H9 (cell line): Measurements from ENCODE around the gene WDR6. TPM values are rescaled to one million over a fixed set of nuclear protein-coding genes. Genes with fewer than 3 reads are reported as not detected.

Experiments
- DNase-seq: peaks from one replicate; pipeline ENCODE4 v3.0.0-alpha.2; 2017
- H2AFZ ChIP-seq: one replicate; pipeline ENCODE4 v1.6.1; 2013; ENCODE audit warnings: mild to moderate bottlenecking, low read length, control low read depth, moderate library complexity
- H2AK5ac ChIP-seq: 2 replicates; pipeline ENCODE4 v1.6.1; 2013; ENCODE audit warnings: low read length, control low read depth, mixed read lengths; ENCODE audit not compliant: insufficient read length
- H2BK120ac ChIP-seq: one replicate; pipeline ENCODE4 v1.6.1; 2013; ENCODE audit warnings: low read depth, mild to moderate bottlenecking, low read length, control low read depth, inconsistent platforms; ENCODE audit not compliant: poor library complexity, severe bottlenecking
- H2BK12ac ChIP-seq: 2 replicates; pipeline ENCODE4 v1.6.1; 2013; ENCODE audit warnings: low read length, control low read depth, mixed read lengths, low read depth; ENCODE audit not compliant: insufficient read length
- H2BK15ac ChIP-seq: 2 replicates; pipeline ENCODE4 v1.6.1; 2013; ENCODE audit warnings: low read depth, low read length, control low read depth
- H2BK20ac ChIP-seq: one replicate; pipeline ENCODE4 v1.6.1; 2013; ENCODE audit warnings: low read depth, mild to moderate bottlenecking, low read length, control low read depth, inconsistent platforms; ENCODE audit not compliant: poor library complexity, severe bottlenecking
- H2BK5ac ChIP-seq: 2 replicates; pipeline ENCODE4 v1.6.1; 2013; ENCODE audit warnings: low read length, control low read depth, mixed read lengths; ENCODE audit not compliant: insufficient read length
- H3K14ac ChIP-seq: 2 replicates; pipeline ENCODE4 v1.6.1; 2013; ENCODE audit warnings: low read length, control low read depth; ENCODE audit not compliant: insufficient read depth
- H3K18ac ChIP-seq: 2 replicates; pipeline ENCODE4 v1.6.1; 2013; ENCODE audit warnings: low read depth, mild to moderate bottlenecking, mixed read lengths, low read length, control low read depth; ENCODE audit not compliant: insufficient read length
- H3K23ac ChIP-seq: 2 replicates; pipeline ENCODE4 v1.6.1; 2013; ENCODE audit warnings: low read length, control low read depth, mixed read lengths, low read depth; ENCODE audit not compliant: insufficient read length
- H3K23me2 ChIP-seq: 2 replicates; pipeline ENCODE4 v1.6.1; 2013; ENCODE audit warnings: low read depth, mild to moderate bottlenecking, mixed read lengths, low read length, control low read depth; ENCODE audit not compliant: insufficient read length, poor library complexity, severe bottlenecking
- H3K27ac ChIP-seq: 2 replicates; pipeline ENCODE4 v1.5.1; 2013; ENCODE audit warnings: low read length, control low read depth, mixed read lengths, low read depth; ENCODE audit not compliant: insufficient read length
- H3K27me3 ChIP-seq: 2 replicates; pipeline ENCODE4 v1.6.1; 2013; ENCODE audit warnings: low read length, control low read depth, inconsistent platforms; ENCODE audit not compliant: insufficient read depth
- H3K4ac ChIP-seq: 2 replicates; pipeline ENCODE4 v1.6.1; 2013; ENCODE audit warnings: low read depth, mild to moderate bottlenecking, control low read depth, inconsistent platforms, low read length, moderate library complexity
- H3K4me1 ChIP-seq: 2 replicates; pipeline ENCODE4 v1.6.1; 2013; ENCODE audit warnings: low read length, control low read depth, inconsistent platforms; ENCODE audit not compliant: insufficient read depth
- H3K4me2 ChIP-seq: 2 replicates; pipeline ENCODE4 v1.6.1; 2013; ENCODE audit warnings: low read length, control low read depth, mixed read lengths; ENCODE audit not compliant: insufficient read length, insufficient read depth
- H3K56ac ChIP-seq: 2 replicates; pipeline ENCODE4 v1.6.1; 2013; ENCODE audit warnings: low read depth, mild to moderate bottlenecking, mixed read lengths, low read length, control low read depth; ENCODE audit not compliant: insufficient read length
- H3K79me1 ChIP-seq: 2 replicates; pipeline ENCODE4 v1.6.1; 2013; ENCODE audit warnings: low read depth, mild to moderate bottlenecking, moderate library complexity, low read length, control low read depth, inconsistent platforms; ENCODE audit not compliant: insufficient read depth, poor library complexity, severe bottlenecking
- H3K79me2 ChIP-seq: 2 replicates; pipeline ENCODE4 v1.6.1; 2013; ENCODE audit warnings: low read length, control low read depth, inconsistent platforms; ENCODE audit not compliant: insufficient read depth
- H3K9ac ChIP-seq: 2 replicates; pipeline ENCODE4 v1.6.1; 2013; ENCODE audit warnings: low read length, control low read depth, mixed read lengths; ENCODE audit not compliant: insufficient read length; ENCODE audit errors: extremely low read depth
- H3K9me3 ChIP-seq: one replicate; pipeline ENCODE4 v1.6.1; 2013; ENCODE audit warnings: low read depth, low read length, inconsistent platforms; ENCODE audit not compliant: control insufficient read depth
- H3T11ph ChIP-seq: one replicate; pipeline ENCODE4 v1.6.1; 2013; ENCODE audit warnings: mild to moderate bottlenecking, low read length, control low read depth, inconsistent platforms
- H4K20me1 ChIP-seq: one replicate; pipeline ENCODE4 v1.6.1; 2013; ENCODE audit not compliant: control insufficient read depth, insufficient read length, insufficient read depth
- H4K5ac ChIP-seq: 2 replicates; pipeline ENCODE4 v1.6.1; 2013; ENCODE audit warnings: low read depth, mild to moderate bottlenecking, mixed read lengths, low read length, control low read depth; ENCODE audit not compliant: insufficient read length
- H4K8ac ChIP-seq: replicated peaks from 2 replicates; pipeline ENCODE4 v1.6.1; 2013; ENCODE audit warnings: low read length, control low read depth, mixed read lengths, low read depth; ENCODE audit not compliant: insufficient read length
- H4K91ac ChIP-seq: 2 replicates; pipeline ENCODE4 v1.6.1; 2013; ENCODE audit warnings: low read depth, mild to moderate bottlenecking, moderate library complexity, mixed read lengths, low read length, control low read depth; ENCODE audit not compliant: insufficient read length
- H3K27ac Mint-ChIP-seq, 3 experiments: 2 replicates in 2 of 3; 3 replicates in 1 of 3; pipeline ENCODE4 v1.8.0; 2020 to 2021; ENCODE audit warnings: mixed read lengths in 3 of 3, mild to moderate bottlenecking in 1 of 3, moderate library complexity in 1 of 3
- H3K27me3 Mint-ChIP-seq: 2 replicates; pipeline ENCODE4 v1.8.0; 2021; ENCODE audit warnings: low read depth, mild to moderate bottlenecking, moderate library complexity, mixed read lengths
- H3K36me3 Mint-ChIP-seq, 3 experiments: 2 replicates in 2 of 3; 3 replicates in 1 of 3; pipeline ENCODE4 v1.8.0; 2020 to 2021; ENCODE audit warnings: low read depth in 3 of 3, mixed read lengths in 3 of 3; ENCODE audit not compliant: insufficient read depth in 1 of 3
- H3K4me1 Mint-ChIP-seq, 2 experiments: 2 replicates each; pipeline ENCODE4 v1.8.0; 2020; ENCODE audit warnings: mixed read lengths in 2 of 2
- H3K4me3 Mint-ChIP-seq, 2 experiments: 2 replicates in 1 of 2; 3 replicates in 1 of 2; pipeline ENCODE4 v1.8.0; 2020 to 2021; ENCODE audit warnings: mild to moderate bottlenecking in 2 of 2, mixed read lengths in 2 of 2, moderate library complexity in 1 of 2
- H3K9me3 Mint-ChIP-seq, 2 experiments: 2 replicates in 1 of 2; 3 replicates in 1 of 2; pipeline ENCODE4 v1.8.0; 2020; ENCODE audit warnings: mild to moderate bottlenecking in 2 of 2, mixed read lengths in 2 of 2, moderate library complexity in 1 of 2
- CTCF ChIP-seq: fragments of 200-600 bp; sonication (generic); conservative IDR thresholded peaks from 3 replicates; pipeline ENCODE4 v1.8.0; 2021; ENCODE audit warnings: antibody characterized with exemption, mild to moderate bottlenecking
- WGBS: extraction: QIAGEN DNeasy Blood & Tissue Kit; methylation state at CpG from one replicate; pipeline ENCODE4 v1.1.7; 2013; ENCODE audit warnings: missing lambda C conversion rate, low lambda C conversion rate, mixed read lengths; ENCODE audit not compliant: insufficient read length; ENCODE audit errors: extremely low coverage; 5-methylcytosine and 5-hydroxymethylcytosine counted together
- total RNA-seq: library from RNA; stranded (reverse); gene quantifications from 2 replicates; pipeline ENCODE4 v1.2.1, GENCODE V29; 2021

WDR6 gene
- total RNA-seq, 1 experiment from 2014 or later = 298 TPM

DNA sequence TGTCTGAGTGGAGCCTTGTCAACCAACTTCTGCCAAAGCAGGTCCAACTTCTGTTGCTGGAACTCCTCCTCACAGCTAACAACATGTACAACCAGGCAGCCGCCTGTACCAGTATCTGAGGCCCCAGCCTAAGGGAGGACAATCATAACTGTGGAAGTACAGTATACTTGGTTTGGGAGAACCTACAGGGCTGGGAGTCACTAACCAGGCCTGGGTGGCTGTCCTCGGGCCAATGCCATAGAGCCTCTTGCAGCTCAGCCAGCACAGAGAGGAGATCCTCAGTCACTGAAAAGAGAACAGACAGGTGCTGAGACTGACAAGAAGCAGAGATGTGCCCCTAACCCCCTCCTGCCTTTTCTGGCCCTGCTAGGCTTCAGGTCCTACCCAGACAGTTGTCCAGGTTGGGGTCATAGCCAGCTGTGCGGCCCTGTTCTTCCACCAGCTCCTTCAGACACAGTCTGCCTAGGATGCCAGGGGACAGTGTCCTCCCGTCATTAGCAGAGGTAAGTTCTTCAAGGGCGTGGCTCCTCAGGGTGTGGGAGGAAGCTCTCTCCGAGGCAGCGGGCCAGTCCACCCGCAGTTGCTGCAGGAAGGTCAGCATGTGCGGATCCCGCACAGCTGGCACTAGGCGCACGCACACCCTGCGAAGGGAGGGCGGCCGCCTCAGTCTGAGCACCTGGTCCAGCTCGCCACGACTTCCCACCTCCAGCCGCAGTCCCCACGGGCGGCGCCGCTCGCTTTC is 10.2 kb downstream of the WDR6 start:
- H3K79me2 ChIP-seq = no peaks in the 10 kb centered on the region

More for the DNA sequence above, 10.2 kb downstream of the WDR6 start:
- Histone ChIP-seq H3K79me1 (no peaks in the 10 kb centered on the region), H3K9me3 (no peaks in the 10 kb centered on the region), H2BK12ac (no peak overlapping the region), H2BK20ac (no peak overlapping the region), H2BK15ac (no peak overlapping the region), H3K27ac (no peak overlapping the region), H3K4ac (no peak overlapping the region), H3K56ac (no peak overlapping the region), H3K18ac (no peak overlapping the region), H4K20me1 (peaks cover 2% of the 10 kb centered on the region), H4K8ac (no peak overlapping the region), H3K23ac (no peak overlapping the region), H3K14ac (no peak overlapping the region), H3K4me1 (no peaks in the 10 kb centered on the region), H4K91ac (no peak overlapping the region), H2AFZ (no peak overlapping the region), H2AK5ac (no peak overlapping the region), H3K4me2 (peak overlapping the region; percentile 37), H2BK120ac (no peak overlapping the region), H2BK5ac (no peak overlapping the region), H3K23me2 (peaks cover 18% of the 10 kb centered on the region), H3K27me3 (no peaks in the 10 kb centered on the region), H3T11ph (no peak overlapping the region), H3K9ac (peak overlapping the region; percentile 17), H4K5ac (no peak overlapping the region)
- Mint-ChIP-seq H3K36me3 (peaks cover 16 to 44% (median 38%) of the 10 kb centered on the region in 3 experiments), H3K27me3 (no peaks in the 10 kb centered on the region), H3K27ac (peak overlapping the region in 1 of 3 experiments; percentile 49; a peak in 1 of 7 replicates), H3K4me1 (peaks cover 17 to 21% of the 10 kb centered on the region in 2 experiments), H3K4me3 (peak overlapping the region; percentile 91 to 95), H3K9me3 (no peaks in the 10 kb centered on the region)
- no peak for TF ChIP-seq CTCF
- WGBS = no CpG with 5 or more reads among the region's 23 CpGs
- DNase-seq = no peak
